ENCODE data around the gene RANBP9.

RANBP9 gene

GRCh38 chr6:13711733-13712598 lies at the start of gene RANBP9:
TSS of gene RANBP9 (minus strand) at chr6:13711835. CDS start at chr6:13711505, 330 bp downstream.
- Mint-ChIP-seq H3K27ac (peak within 1 kb of the TSS; percentile 96), H3K36me3 (peaks cover 12% of the 10 kb centered on the region), H3K4me3 (peak within 1 kb of the TSS; percentile 81), H3K4me1 (peaks cover 58% of the 10 kb centered on the region), H3K9me3 (no peaks in the 10 kb centered on the region)
- DNase-seq (ENCODE audit: low spot score in 2 of 2) (peak; percentile 84 to 93), ATAC-seq (peak; percentile 87)

DNA sequence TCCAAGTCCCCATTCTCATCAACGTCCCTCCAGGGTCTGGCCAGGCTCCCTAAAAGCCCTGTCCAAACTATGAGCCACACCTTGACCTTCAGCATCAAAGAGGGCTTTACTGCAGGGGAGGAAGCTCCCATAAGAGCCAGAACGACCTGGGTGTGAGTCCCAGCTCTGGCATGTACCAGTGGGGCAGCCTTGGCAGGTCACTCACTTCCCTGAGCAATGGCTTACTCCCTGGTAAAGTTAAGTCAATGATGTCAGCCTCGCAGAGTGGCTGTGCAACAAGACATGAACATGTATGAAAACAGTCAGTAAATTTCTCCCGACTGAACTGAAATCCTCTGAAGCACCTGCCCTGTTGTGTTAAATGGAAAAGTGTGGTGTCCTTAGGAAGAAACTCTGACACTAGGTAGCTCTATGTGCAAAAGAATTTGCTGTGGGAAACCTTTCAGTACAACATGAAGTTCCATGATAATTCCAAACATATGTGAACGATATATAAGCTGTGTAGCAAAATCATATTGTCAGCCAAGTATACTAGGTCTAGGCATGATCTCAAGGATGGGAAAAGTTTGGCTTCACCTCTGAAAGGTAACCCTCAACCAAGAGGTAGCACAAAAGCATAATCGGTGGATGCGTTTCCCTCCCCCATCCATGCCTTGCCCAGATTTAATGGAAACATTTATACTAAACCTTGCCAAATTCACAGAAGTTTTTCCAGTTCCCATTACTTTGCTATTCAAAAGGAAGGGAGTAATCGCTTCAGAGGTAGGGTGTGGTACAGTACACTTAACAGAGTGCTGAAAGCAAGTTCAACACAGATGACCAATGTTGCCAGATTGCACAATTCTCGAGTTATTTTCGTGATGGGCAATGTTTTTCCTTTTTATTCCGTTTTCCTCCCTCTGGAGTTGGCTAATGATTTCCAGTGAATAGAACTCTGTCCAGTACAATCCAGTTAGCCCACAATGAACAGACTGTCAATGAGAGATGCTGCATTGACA lies 49.0 kb upstream of the RANBP9 start:
- no peaks in the 10 kb centered on the region for H3K36me3 Mint-ChIP-seq
- ATAC-seq (no peak), DNase-seq (ENCODE audit: low spot score in 2 of 2) (no peak)
- H3K9me3 Mint-ChIP-seq: no peaks in the 10 kb centered on the region
- no peak overlapping the region for H3K4me3 Mint-ChIP-seq
- H3K27ac Mint-ChIP-seq: no peak overlapping the region
- H3K4me1 Mint-ChIP-seq: peaks cover 61% of the 10 kb centered on the region

GRCh38 chr6:13759025-13759424 lies 47.4 kb upstream of the RANBP9 start:
- Mint-ChIP-seq H3K9me3 (no peaks in the 10 kb centered on the region), H3K27ac (peak overlapping the region; percentile 3), H3K4me3 (no peak overlapping the region), H3K36me3 (no peaks in the 10 kb centered on the region), H3K4me1 (peaks cover 59% of the 10 kb centered on the region)
- no peak for ATAC-seq
- DNase-seq (ENCODE audit: low spot score in 2 of 2): no peak

DNA sequence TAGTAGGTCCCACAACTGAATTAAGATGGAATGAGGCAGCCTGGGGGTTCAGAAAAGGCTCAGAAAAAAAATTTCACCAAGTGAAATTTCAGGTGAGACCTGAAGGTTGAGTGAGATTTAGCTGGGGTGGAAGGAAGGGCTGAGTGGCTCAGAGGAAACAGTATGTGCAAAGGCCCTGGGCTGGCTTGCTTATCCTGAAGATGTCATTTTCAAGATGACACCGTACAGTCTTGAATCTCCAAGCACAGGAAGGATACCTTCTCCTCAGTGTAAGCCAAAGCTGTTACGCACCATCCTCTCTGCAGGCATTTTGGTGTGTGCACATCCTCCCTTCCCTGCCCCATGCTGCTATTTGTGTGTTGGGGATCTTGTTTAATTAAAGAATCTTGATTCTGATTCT lies 43.0 kb upstream of the RANBP9 start:
- Mint-ChIP-seq H3K27ac (no peak overlapping the region), H3K9me3 (no peaks in the 10 kb centered on the region), H3K4me3 (no peak overlapping the region), H3K36me3 (no peaks in the 10 kb centered on the region), H3K4me1 (peaks cover 25% of the 10 kb centered on the region)
- DNase-seq (ENCODE audit: low spot score in 2 of 2) (no peak), ATAC-seq (no peak)

- peaks cover 5% of the 10 kb centered on the region for H3K36me3 Mint-ChIP-seq
- peaks cover 19% of the 10 kb centered on the region for H3K4me1 Mint-ChIP-seq
- H3K9me3 Mint-ChIP-seq: peaks cover 4% of the 10 kb centered on the region
- no peak overlapping the region for H3K4me3 Mint-ChIP-seq
- ATAC-seq (no peak), DNase-seq (ENCODE audit: low spot score in 2 of 2) (no peak)
- H3K27ac Mint-ChIP-seq: no peak overlapping the region
Measured at GRCh38 chr6:13743736-13744127, 32.1 kb upstream of the RANBP9 start.

DNA sequence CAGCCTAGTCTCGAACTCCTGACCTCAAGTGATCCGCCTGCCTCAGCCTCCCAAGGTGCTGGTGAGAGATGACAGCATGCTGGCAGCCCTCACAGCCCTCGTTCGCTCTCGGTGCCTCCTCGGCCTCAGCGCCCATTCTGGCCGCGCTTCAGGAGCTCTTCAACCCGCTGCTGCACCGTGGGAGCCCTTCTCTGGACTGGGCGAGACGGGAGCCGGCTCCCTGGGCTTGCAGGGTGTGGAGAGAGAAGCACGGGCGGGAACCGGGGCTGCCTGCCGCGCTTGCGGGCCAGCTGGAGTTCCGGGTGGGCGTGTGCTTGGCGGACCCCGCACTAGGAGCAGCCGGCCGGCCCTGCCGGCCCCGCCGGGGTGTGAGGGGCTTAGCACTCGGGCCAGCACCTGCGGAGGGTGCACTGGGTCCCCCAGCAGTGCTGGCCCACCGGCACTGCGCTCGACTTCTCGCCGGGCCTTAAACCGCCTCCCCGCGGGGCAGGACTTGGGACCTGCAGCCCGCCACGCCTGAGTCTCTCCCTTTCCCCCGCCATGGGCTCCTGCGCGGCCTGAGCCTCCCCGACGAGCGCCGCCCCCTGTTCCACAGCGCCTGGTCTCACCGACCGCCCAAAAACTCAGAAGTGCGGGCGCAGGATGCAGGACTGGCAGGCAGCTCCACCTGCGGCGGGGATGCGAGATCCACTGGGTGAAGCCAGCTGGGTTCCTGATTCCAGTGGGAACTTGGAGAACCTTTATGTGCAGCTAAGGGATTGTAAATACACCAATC lies 31.5 kb upstream of the RANBP9 start:
- Mint-ChIP-seq H3K27ac (no peak overlapping the region), H3K4me3 (no peak overlapping the region), H3K36me3 (peaks cover 5% of the 10 kb centered on the region), H3K9me3 (peaks cover 4% of the 10 kb centered on the region), H3K4me1 (peaks cover 15% of the 10 kb centered on the region)
- ATAC-seq (no peak), DNase-seq (ENCODE audit: low spot score in 2 of 2) (no peak)

- DNase-seq (ENCODE audit: low spot score in 2 of 2) (no peak), ATAC-seq (no peak)
- H3K4me1 Mint-ChIP-seq: no peaks in the 10 kb centered on the region
- no peaks in the 10 kb centered on the region for H3K36me3 Mint-ChIP-seq
- no peaks in the 10 kb centered on the region for H3K9me3 Mint-ChIP-seq
- H3K4me3 Mint-ChIP-seq: no peak overlapping the region
- no peak overlapping the region for H3K27ac Mint-ChIP-seq
Measured at GRCh38 chr6:13741365-13741764, 29.7 kb upstream of the RANBP9 start.

DNA sequence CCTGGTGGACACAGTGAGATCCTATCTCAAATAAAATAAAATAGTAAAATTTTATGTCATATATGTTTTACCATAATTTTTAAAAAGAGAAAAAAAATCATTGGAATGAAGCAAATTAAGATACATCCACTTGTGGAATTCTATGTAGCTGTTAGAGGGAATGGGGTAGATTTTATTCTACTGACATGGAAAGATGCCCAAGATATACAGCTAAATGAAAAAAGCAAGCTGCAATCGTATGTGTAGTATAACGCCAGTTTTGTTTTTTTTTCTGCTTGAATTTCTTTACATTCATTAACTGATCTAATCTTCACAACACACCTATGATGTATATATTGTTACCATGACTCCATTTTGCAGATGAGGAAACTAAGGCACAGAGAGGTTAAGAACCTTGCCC lies 23.4 kb upstream of the RANBP9 start:
- no peak for ATAC-seq
- Mint-ChIP-seq H3K4me1 (peaks cover 12% of the 10 kb centered on the region), H3K27ac (no peak overlapping the region), H3K4me3 (no peak overlapping the region), H3K9me3 (no peaks in the 10 kb centered on the region), H3K36me3 (no peaks in the 10 kb centered on the region)
- no peak for DNase-seq (ENCODE audit: low spot score in 2 of 2)

GRCh38 chr6:13733178-13733887 lies 21.7 kb upstream of the RANBP9 start:
- Mint-ChIP-seq H3K9me3 (no peaks in the 10 kb centered on the region), H3K4me3 (no peak overlapping the region), H3K27ac (no peak overlapping the region), H3K4me1 (peaks cover 16% of the 10 kb centered on the region), H3K36me3 (no peaks in the 10 kb centered on the region)
- ATAC-seq: no peak
- no peak for DNase-seq (ENCODE audit: low spot score in 2 of 2)

DNA sequence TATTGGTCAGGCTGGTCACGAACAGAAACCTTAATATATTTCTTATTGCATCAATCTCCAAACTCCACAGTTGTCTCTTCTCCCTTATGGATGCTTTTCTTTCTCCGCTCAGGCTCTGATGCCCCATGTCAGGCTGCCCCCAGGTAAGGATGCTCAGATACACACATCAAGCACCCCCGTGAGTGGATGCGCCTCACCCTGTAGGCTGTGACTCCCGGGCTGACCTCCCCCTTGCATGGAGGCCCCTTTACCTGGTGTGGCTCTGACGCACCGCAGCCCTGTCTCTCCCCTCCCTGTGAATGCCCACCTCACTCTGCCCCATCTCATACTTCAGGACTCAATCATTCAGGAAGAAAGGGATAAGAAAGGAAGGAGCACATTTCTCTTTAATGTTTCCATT lies 19.1 kb upstream of the RANBP9 start:
- ATAC-seq (no peak), DNase-seq (ENCODE audit: low spot score in 2 of 2) (no peak)
- no peak overlapping the region for H3K4me3 Mint-ChIP-seq
- peaks cover 25% of the 10 kb centered on the region for H3K4me1 Mint-ChIP-seq
- no peaks in the 10 kb centered on the region for H3K36me3 Mint-ChIP-seq
- H3K27ac Mint-ChIP-seq: no peak overlapping the region
- no peaks in the 10 kb centered on the region for H3K9me3 Mint-ChIP-seq

DNA sequence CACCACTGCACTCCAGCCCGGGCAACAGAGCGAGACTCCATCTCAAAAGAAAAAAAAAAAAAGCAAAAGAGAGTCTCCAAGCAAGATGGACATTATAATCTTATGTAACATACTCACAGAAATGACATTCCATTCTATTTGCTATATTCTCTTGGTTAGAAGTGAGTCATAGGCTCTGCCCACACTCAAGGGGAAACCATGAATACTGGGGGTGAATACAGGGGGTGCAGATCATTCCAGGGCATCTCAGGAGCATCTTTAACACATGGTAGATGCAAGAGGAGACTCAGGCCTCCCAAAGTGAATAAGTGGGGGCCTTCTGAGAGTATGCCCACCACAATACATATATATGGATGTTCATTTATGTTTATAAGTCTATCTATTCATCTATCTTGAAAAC lies 18.3 kb upstream of the RANBP9 start:
- H3K9me3 Mint-ChIP-seq: no peaks in the 10 kb centered on the region
- H3K4me3 Mint-ChIP-seq: no peak overlapping the region
- ATAC-seq (no peak), DNase-seq (ENCODE audit: low spot score in 2 of 2) (no peak)
- H3K27ac Mint-ChIP-seq: no peak overlapping the region
- H3K4me1 Mint-ChIP-seq: peaks cover 33% of the 10 kb centered on the region
- no peaks in the 10 kb centered on the region for H3K36me3 Mint-ChIP-seq

DNA sequence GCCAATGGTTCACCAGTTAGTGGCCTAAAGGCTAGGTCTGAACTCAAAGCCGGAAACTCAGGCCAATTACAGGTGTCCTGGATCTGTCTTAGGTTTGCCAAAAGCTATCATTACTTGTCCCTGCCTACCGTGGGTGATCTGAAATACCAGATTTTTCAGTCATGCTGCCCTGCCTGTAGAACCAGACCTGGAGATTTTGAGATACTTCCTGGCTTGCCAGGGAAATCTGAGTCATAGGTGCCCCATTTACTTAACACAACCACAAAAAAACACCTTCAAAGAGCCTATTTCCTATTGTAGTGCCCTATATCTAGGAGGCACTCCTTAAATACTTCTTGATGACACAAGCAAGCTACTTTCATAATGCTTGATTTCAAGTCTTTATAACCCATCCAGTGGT lies 13.9 kb upstream of the RANBP9 start:
- Mint-ChIP-seq H3K4me1 (peaks cover 42% of the 10 kb centered on the region), H3K27ac (peak overlapping the region; percentile 92), H3K9me3 (no peaks in the 10 kb centered on the region), H3K36me3 (no peaks in the 10 kb centered on the region), H3K4me3 (peak overlapping the region; percentile 61)
- ATAC-seq: peak; percentile 90
- DNase-seq (ENCODE audit: low spot score in 2 of 2): no peak

- no peak for ATAC-seq
- no peaks in the 10 kb centered on the region for H3K36me3 Mint-ChIP-seq
Measured at GRCh38 chr6:13725052-13725451, 13.4 kb upstream of the RANBP9 start.

GRCh38 chr6:13724182-13724581 lies 12.5 kb upstream of the RANBP9 start:
- Mint-ChIP-seq H3K27ac (peak overlapping the region; percentile 92), H3K4me3 (peak overlapping the region; percentile 2), H3K4me1 (peaks cover 35% of the 10 kb centered on the region), H3K9me3 (no peaks in the 10 kb centered on the region), H3K36me3 (no peaks in the 10 kb centered on the region)
- no peak for DNase-seq (ENCODE audit: low spot score in 2 of 2)
- ATAC-seq: no peak

More at GRCh38 chr6:13725052-13725451, 13.4 kb upstream of the RANBP9 start:
- DNase-seq (ENCODE audit: low spot score in 2 of 2): no peak
- Mint-ChIP-seq H3K9me3 (no peaks in the 10 kb centered on the region), H3K4me1 (peaks cover 40% of the 10 kb centered on the region), H3K4me3 (peak overlapping the region; percentile 61), H3K27ac (peak overlapping the region; percentile 92)
